ENCODE data around the gene MARCHF10.

Gene MARCHF10

GRCh38 chr17:62793919-62794665, 14.0 kb downstream of the MARCHF10 start:
- H3K4me3 ChIP-seq (ENCODE audit: low read depth, low read length), result no peak overlapping the region
- TF ChIP-seq CTCF (conservative IDR thresholded peaks at IDR 0.05; ENCODE audit: low read depth, low read length), result no peak

GRCh38 chr17:62792447-62792800, 15.7 kb downstream of the MARCHF10 start:
- no peak for DNase-seq (ENCODE audit: low read depth)
- H3K4me3 ChIP-seq (ENCODE audit: low read depth, low read length), result no peak overlapping the region
- TF ChIP-seq CTCF (conservative IDR thresholded peaks at IDR 0.05; ENCODE audit: low read depth, low read length), result no peak

More at GRCh38 chr17:62793919-62794665, 14.0 kb downstream of the MARCHF10 start:
- no peak for DNase-seq (ENCODE audit: low read depth)

GRCh38 chr17:62791767-62792446, 16.2 kb downstream of the MARCHF10 start:
- peak; percentile 98 for DNase-seq (ENCODE audit: low read depth)
- H3K4me3 ChIP-seq (ENCODE audit: low read depth, low read length), result peak overlapping the region; percentile 7
- TF ChIP-seq CTCF (conservative IDR thresholded peaks at IDR 0.05; ENCODE audit: low read depth, low read length), result no peak

- peak; percentile 20 for TF ChIP-seq CTCF (conservative IDR thresholded peaks at IDR 0.05; ENCODE audit: low read depth, low read length)
- peak overlapping the region; percentile 7 for H3K4me3 ChIP-seq (ENCODE audit: low read depth, low read length)
- DNase-seq (ENCODE audit: low read depth), result peak; percentile 95
Observed at GRCh38 chr17:62791235-62791734, 16.8 kb downstream of the MARCHF10 start.

GRCh38 chr17:62790564-62790986, 17.5 kb downstream of the MARCHF10 start:
- TF ChIP-seq CTCF (conservative IDR thresholded peaks at IDR 0.05; ENCODE audit: low read depth, low read length), result no peak
- peak; percentile 89 for DNase-seq (ENCODE audit: low read depth)
- H3K4me3 ChIP-seq (ENCODE audit: low read depth, low read length), result no peak overlapping the region

GRCh38 chr17:62787366-62787765, 20.7 kb downstream of the MARCHF10 start:
- peak; percentile 63 for DNase-seq (ENCODE audit: low read depth)
- H3K4me3 ChIP-seq (ENCODE audit: low read depth, low read length), result no peak overlapping the region
- no peak for TF ChIP-seq CTCF (conservative IDR thresholded peaks at IDR 0.05; ENCODE audit: low read depth, low read length)
